SK-MEL-5 (cell line): ENCODE measurements around the gene RPL18A. TPM values are rescaled to one million over a fixed set of nuclear protein-coding genes. Genes with fewer than 3 reads are reported as not detected.

Experiments used
- DNase-seq: peaks from one replicate; pipeline ENCODE4 v3.0.0-alpha.2; 2016; ENCODE audit warnings: low read depth, low spot score
- in situ Hi-C: cut with HindIII; loops from 2 replicates; pipeline ENCODE4 v1.10.0; 2016; ENCODE audit warnings: low sequenced_read_pairs, high pct_unique_total_duplicates, low pct_unique_long_range_greater_than_20kb
- total RNA-seq: library from RNA; depleted of rRNA; stranded (reverse); fragments of >200 nt; shearing (Covaris generic); gene quantifications from 2 replicates; pipeline ENCODE4 v1.2.3, GENCODE V29; 2014

RPL18A gene
- total RNA-seq, 1 experiment from 2014 or later: 1,494 TPM

DNA sequence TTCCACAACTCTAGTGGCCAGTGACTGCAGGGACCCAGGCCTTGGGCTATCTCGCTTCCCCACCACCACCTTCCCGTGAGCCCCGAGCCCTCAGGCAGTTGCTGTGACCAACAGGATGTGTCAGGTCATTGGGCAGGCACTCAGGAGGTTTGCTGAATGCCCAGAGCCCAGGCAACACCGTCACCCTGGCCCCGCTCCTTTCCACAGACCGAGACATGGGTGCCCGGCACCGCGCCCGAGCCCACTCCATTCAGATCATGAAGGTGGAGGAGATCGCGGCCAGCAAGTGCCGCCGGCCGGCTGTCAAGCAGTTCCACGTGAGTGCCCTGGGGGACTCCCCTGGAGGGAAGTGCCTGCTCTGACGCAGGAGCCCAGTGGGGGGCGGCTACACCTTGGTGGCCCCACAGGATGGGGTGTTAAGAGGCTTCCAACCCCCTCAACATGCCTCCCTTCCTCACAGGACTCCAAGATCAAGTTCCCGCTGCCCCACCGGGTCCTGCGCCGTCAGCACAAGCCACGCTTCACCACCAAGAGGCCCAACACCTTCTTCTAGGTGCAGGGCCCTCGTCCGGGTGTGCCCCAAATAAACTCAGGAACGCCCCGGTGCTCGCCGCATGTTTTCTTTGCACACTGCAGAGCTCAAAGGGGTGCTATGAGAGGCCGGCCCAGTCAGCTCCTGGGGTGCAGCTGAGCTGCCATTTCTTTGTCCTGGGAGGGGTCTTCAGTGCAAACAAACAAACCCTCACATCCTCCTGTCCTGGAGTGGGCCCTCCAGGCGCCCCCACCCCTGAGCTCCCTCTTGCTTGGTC lies 3.2 kb downstream of the RPL18A start:
- DNase-seq: no peak
- in situ Hi-C loops: no loop called here

DNA sequence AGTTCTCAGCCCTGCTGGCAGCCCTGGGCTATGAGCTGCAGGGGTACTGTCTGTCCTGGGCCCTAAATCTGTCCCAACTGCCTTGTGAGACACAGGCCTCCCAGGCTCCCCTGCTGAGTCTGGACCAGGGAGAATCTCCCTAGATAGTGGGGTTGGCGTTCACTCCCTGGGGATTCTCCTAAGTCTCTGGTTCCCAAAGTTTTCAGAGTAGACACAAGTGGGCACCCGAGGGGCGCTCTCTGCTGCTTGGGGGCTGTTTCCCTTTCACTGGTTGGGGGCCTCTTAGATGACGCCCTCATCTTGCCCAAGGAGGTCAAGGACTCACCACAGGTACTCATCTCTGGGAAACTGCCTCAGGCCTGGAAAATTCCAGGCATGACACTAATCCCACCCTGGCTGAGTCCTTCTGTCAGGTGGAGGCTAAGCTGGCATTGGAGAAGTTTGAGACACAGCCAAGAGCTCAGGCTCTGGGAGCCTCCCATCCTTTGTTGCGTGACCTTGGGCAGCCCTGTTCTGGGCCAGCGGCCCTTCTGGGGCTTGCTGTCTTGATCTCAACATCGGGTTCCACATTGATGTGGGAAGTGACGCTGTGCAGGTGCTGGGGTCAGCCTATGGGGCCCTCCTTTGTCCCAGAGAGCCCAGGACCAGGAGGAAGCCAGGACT lies 3.9 kb downstream of the RPL18A start:
- DNase-seq: no peak
- in situ Hi-C loops: no loop called here

DNA sequence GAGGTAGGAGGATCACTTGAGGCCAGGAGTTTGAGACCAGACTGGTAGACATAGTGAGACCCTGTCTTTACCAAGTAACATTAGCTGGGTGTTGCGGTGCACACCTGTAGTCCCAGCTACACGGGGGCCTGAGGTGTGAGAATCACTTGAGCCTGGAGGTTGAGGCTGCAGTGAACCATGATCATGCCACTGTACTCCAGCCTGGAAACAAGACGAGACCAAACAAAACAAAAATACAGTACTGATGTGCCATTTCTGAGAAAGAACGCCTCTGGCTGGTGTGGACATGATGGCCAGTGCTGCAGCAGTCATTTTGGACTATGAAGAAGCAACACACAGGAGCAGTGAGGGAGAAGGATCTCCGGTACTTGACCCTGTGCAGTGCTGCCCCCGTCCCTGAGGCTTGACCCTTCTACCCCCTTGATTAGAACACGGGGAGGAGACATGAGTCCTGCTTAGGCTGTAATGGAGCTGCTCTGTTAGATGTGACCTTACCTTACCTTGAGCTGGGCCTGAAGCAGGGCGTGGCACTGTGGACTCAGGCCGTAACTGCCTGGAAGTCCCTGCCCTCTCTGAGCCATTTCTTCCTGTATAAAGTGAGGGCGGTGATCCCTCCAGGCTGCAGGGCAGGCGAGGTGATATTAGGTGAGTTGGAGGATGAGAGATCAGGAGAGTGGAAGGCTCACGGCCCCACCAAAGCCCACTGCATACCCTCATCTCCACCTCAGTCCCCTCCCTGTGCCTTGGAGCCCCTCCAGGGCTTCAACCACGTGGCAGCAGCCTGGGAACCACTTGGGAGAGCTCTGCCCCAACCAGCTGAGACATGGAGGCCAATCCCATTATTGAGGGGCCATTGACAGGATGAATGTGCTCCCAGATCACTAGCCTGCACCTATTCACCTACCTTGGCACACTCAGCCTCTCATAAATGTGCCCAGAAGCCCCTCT lies 5.9 kb downstream of the RPL18A start:
- in situ Hi-C loops: no loop called here

DNA sequence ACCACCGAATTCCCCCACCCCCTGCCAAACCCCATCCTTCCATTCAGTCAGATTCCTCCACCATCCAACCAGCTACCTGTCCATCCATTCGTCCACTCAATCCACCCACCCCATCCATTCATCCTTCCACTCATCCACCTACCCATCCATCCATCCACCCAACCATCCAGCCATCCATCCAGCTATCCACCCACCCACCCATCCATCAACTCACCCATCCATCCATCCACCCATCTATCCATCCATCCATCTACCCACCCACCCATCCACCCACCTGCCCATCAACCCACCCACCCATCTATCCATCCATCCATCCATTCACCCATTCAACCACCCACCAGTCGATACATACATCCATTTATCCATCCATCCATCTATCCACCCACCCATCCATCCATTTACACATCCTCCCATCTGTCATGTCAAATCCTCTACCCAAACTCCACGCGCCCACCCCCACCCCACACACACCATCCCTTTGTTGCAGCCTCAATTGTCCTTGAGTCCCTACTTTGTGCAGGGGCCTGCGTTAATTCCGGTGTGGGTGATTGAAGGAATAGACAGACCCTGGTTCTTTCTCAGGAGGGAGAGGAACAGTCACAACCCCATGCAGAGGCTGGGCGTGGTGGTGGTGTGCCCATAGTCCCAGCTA lies 6.7 kb downstream of the RPL18A start:
- in situ Hi-C loops: no loop called here
- DNase-seq: no peak

More for the DNA sequence above, 5.9 kb downstream of the RPL18A start:
- peak; percentile 30 for DNase-seq

DNA sequence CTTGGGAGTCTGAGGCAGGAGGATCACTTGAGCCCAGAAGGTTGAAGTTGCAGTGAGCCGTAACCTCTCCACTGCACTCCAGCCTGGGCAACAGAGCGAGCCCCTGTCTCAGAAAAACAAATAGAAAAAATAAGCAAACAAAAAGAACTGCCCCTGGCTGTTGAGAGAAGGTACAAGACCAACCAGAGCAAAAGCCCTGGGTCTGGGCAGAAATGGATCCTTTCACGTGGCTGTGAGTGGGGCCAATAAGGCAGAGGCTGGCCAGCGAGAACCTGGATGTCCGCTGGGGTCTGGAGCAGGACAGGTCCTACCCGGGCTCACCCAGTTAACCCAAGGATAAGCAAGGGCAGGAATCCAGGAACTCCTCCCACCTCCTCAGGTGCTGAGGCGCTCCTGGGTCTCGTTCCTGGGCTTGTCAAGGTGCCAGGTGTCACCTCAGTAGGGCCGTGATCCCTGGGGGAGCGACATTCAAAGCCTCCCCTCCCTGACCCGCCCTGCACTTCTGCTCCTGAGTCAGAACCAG lies 7.3 kb downstream of the RPL18A start:
- DNase-seq: no peak
- in situ Hi-C loops: no loop called here

DNA sequence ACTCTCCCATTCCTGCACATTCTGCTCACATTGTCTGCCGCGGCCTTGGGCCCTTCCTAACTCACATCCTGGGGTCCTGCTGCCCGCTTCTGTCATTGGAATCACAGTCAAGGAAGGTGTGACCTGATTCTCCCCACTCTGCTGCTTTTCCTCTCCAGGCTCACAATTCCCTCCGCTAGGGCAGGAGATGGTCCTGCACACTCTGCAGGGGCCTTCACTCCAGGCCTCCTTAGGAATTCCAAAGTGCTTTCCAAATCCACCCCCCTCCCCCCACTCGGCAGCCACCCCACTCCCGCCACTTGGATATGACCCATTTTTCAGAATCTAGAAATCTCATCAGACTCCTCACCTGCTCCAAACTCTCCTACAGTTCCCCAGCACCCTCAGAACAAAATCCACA lies 9.0 kb downstream of the RPL18A start:
- in situ Hi-C loops: no loop called here
- DNase-seq: no peak

DNA sequence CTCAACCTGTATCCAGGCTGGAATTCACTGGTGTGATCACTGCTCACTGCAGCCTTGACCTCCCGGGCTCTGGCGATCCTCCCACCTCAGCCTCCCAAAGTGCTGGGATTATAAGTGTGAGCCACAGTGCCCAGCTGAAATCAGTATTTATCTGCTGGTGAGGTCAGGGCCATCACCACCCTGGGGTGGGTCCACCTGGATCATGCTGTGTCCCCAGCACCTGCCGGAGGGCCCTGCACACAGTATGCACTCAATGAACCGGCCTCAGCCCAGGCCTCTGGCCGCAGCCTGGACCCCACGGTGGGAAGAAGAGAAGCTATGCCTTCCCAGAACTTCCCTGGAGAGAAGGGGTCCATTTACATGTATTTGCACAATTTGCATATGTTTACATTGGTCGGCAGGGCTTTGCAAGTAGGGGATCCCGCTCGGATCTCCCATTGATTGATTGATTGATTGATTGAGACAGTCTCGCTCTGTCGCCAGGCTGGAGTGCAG lies 9.5 kb downstream of the RPL18A start:
- in situ Hi-C loops: no loop called here
- DNase-seq: no peak

DNA sequence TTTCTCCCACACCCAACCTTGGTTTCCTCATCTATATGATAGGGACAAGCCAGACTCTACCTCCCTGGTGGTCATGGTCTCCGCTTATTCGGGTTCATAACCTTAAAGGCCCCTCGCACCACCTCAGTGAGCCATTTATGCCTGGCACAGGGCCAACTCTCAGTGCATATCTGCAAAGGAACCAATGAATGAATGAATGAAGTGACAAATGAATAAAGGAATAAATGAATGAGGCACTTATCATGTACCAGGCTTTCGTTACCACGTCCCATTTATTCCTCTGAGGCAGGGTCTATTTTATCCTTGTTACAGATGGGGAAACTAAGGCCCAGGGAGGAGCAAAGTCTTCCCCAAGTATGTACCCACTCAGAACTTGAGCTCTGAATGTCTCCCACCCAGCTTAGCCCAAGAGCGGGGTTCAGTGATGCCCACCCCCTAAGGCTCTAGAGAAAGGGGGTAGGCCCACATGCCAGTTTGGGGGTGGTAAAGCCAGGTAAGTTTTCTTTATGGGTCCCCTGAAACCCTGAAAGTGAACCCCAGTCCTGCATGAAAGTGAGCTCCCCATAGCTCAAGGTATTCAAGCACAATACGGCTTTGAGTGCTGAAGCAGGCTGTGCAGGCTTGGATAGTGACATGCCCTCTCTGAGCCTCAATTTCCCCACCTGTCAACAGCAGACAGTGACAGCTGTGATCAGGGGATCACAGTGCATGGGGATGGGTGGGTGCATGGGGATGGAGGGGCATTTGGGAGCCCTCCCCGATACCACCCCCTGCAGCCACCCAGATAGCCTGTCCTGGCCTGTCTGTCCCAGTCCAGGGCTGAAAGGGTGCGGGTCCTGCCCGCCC lies 11.5 kb downstream of the RPL18A start:
- no peak for DNase-seq
- in situ Hi-C loops: no loop called here

DNA sequence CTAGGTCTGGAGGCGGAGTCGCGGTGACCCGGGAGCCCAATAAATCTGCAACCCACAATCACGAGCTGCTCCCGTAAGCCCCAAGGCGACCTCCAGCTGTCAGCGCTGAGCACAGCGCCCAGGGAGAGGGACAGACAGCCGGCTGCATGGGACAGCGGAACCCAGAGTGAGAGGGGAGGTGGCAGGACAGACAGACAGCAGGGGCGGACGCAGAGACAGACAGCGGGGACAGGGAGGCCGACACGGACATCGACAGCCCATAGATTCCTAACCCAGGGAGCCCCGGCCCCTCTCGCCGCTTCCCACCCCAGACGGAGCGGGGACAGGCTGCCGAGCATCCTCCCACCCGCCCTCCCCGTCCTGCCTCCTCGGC lies 12.2 kb downstream of the RPL18A start, which contains the start of gene SLC5A5:
TSS of gene SLC5A5 (plus strand) at position 68 of the 373 bp plus-strand sequence. CDS start 375 bp downstream, outside the sequence.
- in situ Hi-C loops: no loop called here
- no peak for DNase-seq

DNA sequence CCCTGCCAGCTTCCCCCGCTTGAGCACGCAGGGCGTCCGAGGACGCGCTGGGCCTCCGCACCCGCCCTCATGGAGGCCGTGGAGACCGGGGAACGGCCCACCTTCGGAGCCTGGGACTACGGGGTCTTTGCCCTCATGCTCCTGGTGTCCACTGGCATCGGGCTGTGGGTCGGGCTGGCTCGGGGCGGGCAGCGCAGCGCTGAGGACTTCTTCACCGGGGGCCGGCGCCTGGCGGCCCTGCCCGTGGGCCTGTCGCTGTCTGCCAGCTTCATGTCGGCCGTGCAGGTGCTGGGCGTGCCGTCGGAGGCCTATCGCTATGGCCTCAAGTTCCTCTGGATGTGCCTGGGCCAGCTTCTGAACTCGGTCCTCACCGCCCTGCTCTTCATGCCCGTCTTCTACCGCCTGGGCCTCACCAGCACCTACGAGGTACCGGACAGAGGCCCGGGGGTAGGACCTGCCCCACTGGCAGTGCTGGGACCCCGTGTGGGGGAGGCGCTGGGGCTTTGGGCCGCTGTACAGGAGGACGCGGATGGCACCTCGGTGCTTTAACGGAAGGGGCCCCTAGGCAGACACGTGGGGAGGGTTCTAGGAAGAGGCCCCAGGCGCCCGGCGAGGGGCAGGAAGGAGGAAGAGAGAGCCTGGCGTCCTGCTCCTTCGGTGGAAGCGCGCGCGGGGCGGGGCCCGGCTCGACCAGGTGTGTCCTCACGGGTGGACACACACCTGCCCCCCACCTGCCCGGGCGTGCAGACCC lies 12.7 kb downstream of the RPL18A start:
- in situ Hi-C loops: no loop called here
- DNase-seq: no peak

DNA sequence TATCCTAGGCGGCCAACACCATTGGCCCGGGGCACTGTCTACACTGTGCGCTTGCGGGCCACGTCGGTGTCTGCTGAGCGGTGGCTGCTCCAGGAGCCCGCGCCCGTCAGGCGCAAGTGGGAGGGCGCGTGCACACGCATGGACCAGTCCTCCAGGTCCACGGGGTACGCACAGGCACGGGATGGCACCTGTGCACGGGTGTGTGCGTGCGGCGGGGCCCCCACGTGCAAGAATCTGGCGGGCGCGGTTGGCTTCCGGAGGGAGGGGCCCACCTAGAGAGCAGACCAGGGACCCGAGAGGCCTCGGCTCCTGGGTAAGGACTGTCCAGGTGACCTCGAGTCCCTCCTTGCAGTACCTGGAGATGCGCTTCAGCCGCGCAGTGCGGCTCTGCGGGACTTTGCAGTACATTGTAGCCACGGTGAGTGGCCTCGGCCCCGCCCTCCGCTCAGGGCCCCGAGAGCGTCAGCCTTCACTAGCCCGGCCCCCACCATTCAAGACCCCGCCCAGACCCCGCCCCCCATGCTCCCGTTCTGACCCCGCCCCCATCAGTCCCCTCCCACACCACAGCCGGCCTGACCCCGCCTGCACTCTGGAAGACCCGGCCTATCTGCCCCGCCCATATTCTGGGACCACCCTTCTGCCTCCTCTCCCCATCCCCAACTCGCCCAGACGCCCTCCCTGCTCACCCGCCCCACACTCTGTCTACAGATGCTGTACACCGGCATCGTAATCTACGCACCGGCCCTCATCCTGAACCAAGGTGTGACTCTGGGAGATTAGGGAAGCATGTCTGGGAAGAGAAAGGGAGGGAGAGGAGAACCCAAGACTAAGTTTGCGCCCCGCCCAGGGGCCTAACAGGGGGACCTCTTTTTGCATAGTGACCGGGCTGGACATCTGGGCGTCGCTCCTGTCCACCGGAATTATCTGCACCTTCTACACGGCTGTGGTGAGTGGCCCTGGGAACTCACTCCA lies 14.4 kb downstream of the RPL18A start:
- DNase-seq: peak; percentile 63
- in situ Hi-C loops: no loop called here

DNA sequence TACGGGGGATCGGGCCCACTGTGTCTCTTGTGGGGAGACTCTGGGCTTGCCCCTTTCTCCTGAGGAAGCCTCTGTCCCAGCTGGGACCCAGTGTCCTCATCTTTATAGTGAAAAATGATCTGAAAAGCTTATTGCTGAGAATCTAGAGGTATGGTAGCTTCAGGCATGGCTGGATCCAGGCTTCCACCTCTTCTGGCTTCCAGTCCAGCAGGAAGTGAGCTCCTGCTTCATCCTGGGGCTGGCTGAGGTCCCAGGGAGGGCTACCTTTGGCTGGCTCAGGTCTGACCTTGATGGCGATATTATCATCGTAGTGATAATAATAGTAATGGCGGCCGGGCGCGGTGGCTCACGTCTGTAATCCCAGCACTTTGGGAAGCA lies 15.0 kb downstream of the RPL18A start:
- in situ Hi-C loops: no loop called here
- no peak for DNase-seq

DNA sequence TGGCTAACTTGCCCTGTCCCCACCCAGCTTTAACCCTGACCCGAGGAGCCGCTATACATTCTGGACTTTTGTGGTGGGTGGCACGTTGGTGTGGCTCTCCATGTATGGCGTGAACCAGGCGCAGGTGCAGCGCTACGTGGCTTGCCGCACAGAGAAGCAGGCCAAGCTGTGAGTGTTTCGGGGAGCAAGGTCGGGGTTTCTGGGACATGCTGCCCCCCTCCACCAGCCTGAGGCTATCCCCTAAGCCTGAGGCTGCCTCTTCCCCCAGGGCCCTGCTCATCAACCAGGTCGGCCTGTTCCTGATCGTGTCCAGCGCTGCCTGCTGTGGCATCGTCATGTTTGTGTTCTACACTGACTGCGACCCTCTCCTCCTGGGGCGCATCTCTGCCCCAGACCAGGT lies 18.0 kb downstream of the RPL18A start:
- in situ Hi-C loops: no loop called here
- DNase-seq: no peak

DNA sequence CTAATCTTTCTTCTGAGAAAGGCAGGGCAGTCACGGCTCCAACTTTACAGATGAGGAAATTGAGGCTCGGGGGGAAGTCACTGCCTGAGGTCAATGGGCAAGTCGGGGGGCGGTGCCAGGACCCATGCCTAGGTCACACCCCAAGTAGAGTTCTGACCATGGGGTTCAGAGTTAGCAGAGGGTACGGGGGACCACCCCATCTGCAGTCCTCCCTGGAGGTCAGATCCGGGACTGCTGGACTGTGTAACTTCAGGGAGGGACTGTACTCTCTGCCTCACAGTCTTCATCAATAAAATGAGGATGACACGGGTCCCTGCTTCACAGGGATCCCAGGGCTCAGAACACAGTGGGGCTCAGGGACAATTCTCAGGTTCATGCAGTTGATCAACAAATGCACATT lies 19.8 kb downstream of the RPL18A start:
- in situ Hi-C loops: no loop called here
- DNase-seq: no peak

DNA sequence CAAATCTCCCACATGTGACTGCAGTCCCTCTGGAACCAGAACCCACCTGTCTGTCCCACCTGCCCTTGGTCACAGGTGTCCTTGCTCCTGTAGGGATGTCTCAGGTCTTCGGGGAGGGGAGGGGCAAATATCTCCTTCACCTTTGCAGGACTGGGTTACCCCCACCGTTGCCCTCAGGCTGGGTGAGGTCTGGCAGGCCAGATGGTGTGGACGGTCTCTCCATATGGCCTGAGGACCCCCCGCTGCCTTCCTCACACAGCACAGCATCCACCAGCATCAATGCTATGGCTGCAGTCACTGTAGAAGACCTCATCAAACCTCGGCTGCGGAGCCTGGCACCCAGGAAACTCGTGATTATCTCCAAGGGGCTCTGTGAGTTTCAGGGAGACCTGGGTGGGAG lies 22.0 kb downstream of the RPL18A start:
- in situ Hi-C loops: no loop called here
- DNase-seq: no peak
